Activated T-helper 2 cell treated with anti-CD3 and anti-CD28 coated beads, Interferon-gamma antibody, Interleukin-2, Interleukin-4, amounts not matched to agents 10 μg/mL and 5 μg/mL and 100 μg/mL, durations not matched to agents 14 hours and 24 hours and 36 hours (primary cell): Measurements from ENCODE around the gene RNLS. TPM values are rescaled to one million over a fixed set of nuclear protein-coding genes. Genes with fewer than 3 reads are reported as not detected.

Experiments used
- DNase-seq: peaks from one replicate; pipeline ENCODE4 v3.0.0; 2021; ENCODE audit warnings: low spot score
- H3K27ac Mint-ChIP-seq: one replicate; pipeline ENCODE4 v1.8.0; 2021; ENCODE audit warnings: mixed read lengths
- H3K27me3 Mint-ChIP-seq: one replicate; pipeline ENCODE4 v1.8.0; 2021; ENCODE audit warnings: low read depth, mixed read lengths
- H3K36me3 Mint-ChIP-seq: one replicate; pipeline ENCODE4 v1.8.0; 2021; ENCODE audit warnings: low read depth, mixed read lengths
- H3K4me1 Mint-ChIP-seq: one replicate; pipeline ENCODE4 v1.8.0; 2021; ENCODE audit warnings: low read depth, mixed read lengths
- H3K4me3 Mint-ChIP-seq: one replicate; pipeline ENCODE4 v1.8.0; 2021; ENCODE audit warnings: low read depth, mild to moderate bottlenecking, moderate library complexity, mixed read lengths
- H3K9me3 Mint-ChIP-seq: one replicate; pipeline ENCODE4 v1.8.0; 2021; ENCODE audit warnings: mixed read lengths
- intact Hi-C: fragments of 100-400 bp; cut with micrococcal nuclease; formaldehyde crosslinking; loops from one replicate; pipeline ENCODE4 v1.15.1; 2023
- total RNA-seq: library from RNA; stranded (reverse); gene quantifications from 2 replicates; pipeline ENCODE4 v1.2.3, GENCODE V29; 2022

Gene RNLS
- total RNA-seq, 1 donor from 2014 or later: 1.6 TPM

DNA sequence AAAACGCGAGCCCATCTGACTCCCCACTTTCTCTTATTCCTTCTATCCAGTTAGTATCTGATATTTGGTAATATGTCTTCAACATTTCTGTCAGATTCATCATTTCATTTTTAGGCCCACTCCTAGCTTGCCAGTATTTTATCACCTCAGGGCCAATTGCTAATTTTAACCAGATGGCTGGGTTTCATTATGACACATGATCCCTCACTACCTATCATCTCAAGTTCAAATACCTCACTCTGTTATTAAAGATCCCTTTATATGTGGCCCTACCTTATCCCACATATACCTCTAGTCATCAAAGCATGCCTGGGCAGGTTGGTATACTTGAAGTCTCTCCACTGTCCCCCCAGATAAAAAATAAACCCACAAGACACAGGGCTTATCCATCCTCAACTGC is 104.9 kb downstream of the RNLS start:
- Mint-ChIP-seq H3K4me3 (no peak overlapping the region), H3K9me3 (peaks cover 5% of the 10 kb centered on the region), H3K4me1 (no peaks in the 10 kb centered on the region), H3K27me3 (peaks cover 17% of the 10 kb centered on the region), H3K36me3 (no peaks in the 10 kb centered on the region), H3K27ac (no peak overlapping the region)
- intact Hi-C loops: no loop called here
- no peak for DNase-seq

DNA sequence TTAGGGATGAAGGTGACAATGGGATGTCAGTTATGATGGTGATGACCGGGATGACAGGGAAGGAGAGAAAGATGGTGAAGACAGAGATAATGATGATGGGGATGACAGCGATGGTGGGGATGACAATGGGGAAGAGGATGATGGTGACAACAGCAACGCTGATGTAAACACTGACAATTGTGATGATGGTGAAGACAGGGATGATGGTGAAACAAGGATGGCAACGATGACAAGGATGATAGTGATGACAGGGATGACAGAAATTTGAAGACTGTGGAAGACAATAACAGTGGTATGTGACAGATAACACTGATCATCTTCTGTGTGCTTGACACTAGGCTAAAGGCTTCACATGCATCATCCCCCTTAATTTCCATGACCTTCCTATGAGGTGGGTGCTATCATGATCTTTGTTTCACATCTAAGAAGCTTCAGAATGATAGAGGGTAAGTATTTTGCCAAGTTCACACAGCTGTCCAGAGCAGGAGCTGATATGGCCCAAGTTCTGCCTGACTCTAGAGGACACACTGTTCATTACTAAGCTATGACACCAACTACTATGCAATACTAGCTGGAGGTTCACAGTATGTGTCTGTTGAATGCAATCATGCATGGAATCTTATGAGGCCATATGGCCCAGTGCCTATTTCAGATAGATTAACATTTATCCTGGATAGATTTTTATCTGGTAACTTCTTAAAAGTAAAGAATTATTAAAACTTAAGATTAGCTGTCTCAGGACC is 105.6 kb downstream of the RNLS start:
- H3K9me3 Mint-ChIP-seq: peaks cover 5% of the 10 kb centered on the region
- intact Hi-C loops: no loop called here
- no peak overlapping the region for H3K4me3 Mint-ChIP-seq

DNA sequence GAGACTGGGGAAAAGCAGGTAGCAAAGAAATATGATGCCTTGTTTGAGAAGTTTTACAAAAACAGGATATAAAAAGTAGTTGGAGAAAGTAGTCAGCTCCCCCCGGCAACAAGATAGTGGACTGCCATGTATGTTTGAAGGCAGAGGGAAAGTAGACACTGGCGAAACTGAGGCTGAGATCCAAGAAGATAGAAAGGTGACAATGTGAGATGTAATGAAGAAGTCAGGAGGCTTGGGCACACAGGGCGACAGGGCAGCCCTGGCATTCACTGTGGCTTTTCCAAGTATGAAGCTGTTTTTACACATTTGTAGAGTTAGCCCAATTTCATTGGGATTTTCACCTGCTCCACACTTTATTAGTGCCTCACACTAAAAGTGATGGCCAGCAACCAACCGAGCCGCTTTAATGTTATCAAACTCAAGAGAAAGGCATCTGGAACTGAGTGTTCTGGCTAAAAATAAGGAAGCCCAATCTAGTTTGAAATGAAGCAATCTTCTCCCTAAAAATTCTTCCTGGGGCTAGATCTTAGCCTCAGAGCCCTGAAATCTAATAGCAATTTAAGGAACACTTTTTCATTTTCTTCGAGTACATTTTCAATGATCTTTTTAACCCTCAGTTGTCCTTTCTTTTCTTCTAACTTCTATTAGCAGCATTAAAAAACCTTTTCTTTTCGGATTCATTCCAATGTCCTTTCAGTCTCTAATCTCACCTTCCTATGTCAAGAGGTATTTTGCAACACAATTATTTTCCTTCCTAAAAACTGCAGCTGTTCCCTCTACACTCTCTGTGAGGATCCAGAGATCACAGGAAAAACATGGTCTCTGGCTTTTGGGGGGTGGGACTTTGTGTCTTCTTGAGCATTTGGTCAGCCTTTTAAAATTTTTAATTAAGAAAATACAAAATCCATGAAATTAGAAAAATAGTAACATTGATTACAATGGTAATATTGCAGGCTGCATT is 108.0 kb downstream of the RNLS start:
- intact Hi-C loops: no loop called here
- DNase-seq: no peak
- Mint-ChIP-seq H3K27me3 (peaks cover 7% of the 10 kb centered on the region), H3K4me3 (no peak overlapping the region), H3K27ac (no peak overlapping the region), H3K9me3 (no peaks in the 10 kb centered on the region), H3K4me1 (no peaks in the 10 kb centered on the region), H3K36me3 (no peaks in the 10 kb centered on the region)

More for the DNA sequence above, 105.6 kb downstream of the RNLS start:
- Mint-ChIP-seq H3K27me3 (peaks cover 13% of the 10 kb centered on the region), H3K4me1 (no peaks in the 10 kb centered on the region), H3K27ac (no peak overlapping the region), H3K36me3 (no peaks in the 10 kb centered on the region)
- no peak for DNase-seq

DNA sequence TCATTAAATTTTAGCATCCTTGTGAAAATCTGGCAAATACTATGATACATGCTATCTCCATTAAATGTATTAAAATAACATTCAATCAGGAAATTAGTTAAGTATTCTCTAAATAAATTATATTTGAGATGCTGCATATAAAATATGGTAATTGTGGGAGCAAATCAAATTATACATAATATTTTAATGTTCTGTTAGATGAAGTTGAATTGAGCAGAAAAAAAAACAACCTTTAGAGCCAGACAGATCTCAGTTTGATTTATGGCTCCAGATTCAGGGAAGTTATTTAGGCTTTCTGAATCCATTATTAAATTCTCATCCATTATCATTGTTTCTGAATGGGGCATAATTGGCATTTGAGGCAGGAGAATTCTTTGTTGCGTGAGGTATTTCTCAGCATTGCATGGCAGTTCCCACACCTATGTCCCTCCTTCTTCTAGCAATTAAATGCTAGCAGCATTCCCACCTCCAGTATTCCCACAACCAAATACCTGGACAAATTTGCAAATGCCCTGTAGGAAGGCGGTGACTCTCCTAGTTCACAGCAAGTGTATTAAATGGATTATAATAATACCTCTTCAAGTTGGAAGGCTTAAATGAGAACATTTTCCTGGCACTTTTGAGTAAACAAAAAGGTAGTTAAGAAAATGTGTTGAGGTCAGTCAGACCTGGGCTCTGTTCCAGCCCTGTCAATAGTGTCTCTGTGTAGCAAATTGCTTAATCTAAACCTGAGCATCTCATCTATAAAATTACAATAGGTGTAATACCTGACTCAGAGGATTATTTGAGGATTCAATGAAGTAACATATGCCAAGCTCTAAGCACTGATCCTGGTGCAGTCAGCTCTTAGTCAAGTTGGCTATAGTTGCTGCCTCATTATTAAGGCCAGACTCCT is 108.9 kb downstream of the RNLS start:
- Mint-ChIP-seq H3K27me3 (peaks cover 9% of the 10 kb centered on the region), H3K4me3 (no peak overlapping the region), H3K36me3 (no peaks in the 10 kb centered on the region), H3K27ac (no peak overlapping the region), H3K9me3 (no peaks in the 10 kb centered on the region), H3K4me1 (no peaks in the 10 kb centered on the region)
- DNase-seq: no peak
- intact Hi-C loops: no loop called here

DNA sequence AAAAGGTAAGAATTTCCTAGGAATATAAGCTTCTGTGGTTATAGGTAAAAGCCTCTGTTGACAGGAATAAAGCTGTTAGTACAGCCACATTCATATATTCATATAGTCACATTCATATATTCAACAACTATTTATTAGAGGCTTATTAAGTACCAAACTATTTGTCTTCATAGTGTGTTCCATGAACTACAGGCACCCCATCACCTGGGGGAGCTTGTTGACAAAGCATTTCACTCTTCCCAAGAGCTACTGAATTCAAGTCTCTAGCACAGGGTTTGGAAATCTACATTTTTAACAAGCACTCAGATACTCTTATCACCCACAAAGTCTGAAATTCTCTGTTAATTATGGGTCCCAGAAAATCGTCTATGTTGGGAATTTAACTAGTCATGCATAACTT is 110.6 kb downstream of the RNLS start:
- intact Hi-C loops: no loop called here
- H3K27ac Mint-ChIP-seq: no peak overlapping the region
- H3K36me3 Mint-ChIP-seq: no peaks in the 10 kb centered on the region
- H3K4me3 Mint-ChIP-seq: no peak overlapping the region
- no peak for DNase-seq
- H3K27me3 Mint-ChIP-seq: peaks cover 9% of the 10 kb centered on the region
- no peaks in the 10 kb centered on the region for H3K4me1 Mint-ChIP-seq
- H3K9me3 Mint-ChIP-seq: no peaks in the 10 kb centered on the region

DNA sequence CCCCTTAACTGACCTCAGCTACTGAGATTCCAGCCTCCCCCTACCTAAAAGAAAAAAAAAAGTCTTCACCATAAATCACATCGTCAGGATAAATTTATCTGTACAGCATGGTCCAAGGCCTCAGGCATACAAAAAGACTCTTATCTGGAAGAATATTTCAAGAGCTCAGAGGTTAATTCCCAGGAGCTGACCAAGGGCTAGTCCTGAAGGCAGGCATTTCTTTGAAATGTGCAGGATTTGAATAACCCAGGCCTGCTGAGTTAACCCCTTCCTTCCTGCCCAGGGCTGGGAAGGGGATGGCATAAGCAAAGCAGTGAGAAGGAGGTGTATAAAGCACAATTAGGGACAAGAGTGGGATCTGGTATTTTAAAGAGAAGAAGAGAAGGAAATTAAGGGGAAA is 111.2 kb downstream of the RNLS start:
- DNase-seq: no peak
- no peak overlapping the region for H3K4me3 Mint-ChIP-seq
- H3K27me3 Mint-ChIP-seq: peaks cover 9% of the 10 kb centered on the region
- H3K9me3 Mint-ChIP-seq: no peaks in the 10 kb centered on the region
- no peak overlapping the region for H3K27ac Mint-ChIP-seq
- intact Hi-C loops: no loop called here
- H3K4me1 Mint-ChIP-seq: no peaks in the 10 kb centered on the region
- H3K36me3 Mint-ChIP-seq: no peaks in the 10 kb centered on the region

DNA sequence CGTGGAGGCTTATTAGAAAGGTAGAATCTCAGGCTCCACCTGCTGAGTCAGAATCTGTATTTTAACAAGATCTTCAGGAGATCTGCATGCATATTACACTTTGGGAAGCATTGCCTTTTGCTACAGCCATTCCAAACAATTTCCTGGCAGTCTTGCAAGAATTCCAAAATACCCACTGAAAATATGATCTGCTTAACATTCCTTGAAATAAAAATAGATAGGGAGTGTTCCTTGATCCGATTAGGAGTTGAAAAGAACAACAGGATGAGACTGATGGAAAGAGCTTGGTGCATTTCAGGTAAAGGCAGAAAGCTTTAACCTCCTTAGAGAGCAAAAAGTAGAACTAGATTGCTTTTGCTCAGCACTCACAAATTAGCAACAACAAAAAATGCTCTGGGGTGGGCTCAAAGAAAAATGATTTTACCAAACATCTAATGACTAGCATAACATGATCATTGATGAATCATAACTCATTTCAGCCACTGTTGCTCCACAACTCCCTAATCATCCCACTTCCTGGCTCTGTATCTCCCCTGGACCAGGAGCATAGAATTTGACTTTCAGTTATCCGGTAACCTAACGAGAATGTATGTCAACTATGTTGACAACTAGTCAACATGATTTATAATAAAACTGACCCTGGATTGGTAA is 115.2 kb downstream of the RNLS start:
- Mint-ChIP-seq H3K36me3 (no peaks in the 10 kb centered on the region), H3K4me3 (no peak overlapping the region), H3K9me3 (no peaks in the 10 kb centered on the region), H3K27ac (no peak overlapping the region), H3K27me3 (peaks cover 14% of the 10 kb centered on the region), H3K4me1 (no peaks in the 10 kb centered on the region)
- DNase-seq: no peak
- intact Hi-C loops: no loop called here

DNA sequence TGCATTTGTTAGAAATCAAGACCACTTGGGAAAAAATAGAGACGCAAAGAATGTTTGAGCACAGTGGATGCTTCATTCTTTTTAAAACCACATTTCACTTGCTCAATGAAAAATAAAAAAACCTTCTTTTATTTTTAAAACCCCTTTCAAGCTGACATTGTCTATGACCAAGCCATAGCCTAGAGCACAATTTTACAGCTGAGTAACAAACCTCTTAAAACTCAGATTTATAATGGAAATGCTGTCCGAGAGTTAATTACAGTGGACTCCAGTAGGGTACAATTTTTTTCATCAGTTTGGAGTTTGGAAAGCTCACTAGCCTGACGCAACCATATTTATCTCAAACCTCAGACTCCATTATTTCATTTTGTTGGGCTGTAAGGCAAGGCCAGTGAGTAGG is 116.3 kb downstream of the RNLS start:
- no peak overlapping the region for H3K4me3 Mint-ChIP-seq
- peaks cover 22% of the 10 kb centered on the region for H3K27me3 Mint-ChIP-seq
- no peak overlapping the region for H3K27ac Mint-ChIP-seq
- intact Hi-C loops: no loop called here
- no peaks in the 10 kb centered on the region for H3K36me3 Mint-ChIP-seq
- no peak for DNase-seq
- H3K4me1 Mint-ChIP-seq: no peaks in the 10 kb centered on the region
- H3K9me3 Mint-ChIP-seq: no peaks in the 10 kb centered on the region

DNA sequence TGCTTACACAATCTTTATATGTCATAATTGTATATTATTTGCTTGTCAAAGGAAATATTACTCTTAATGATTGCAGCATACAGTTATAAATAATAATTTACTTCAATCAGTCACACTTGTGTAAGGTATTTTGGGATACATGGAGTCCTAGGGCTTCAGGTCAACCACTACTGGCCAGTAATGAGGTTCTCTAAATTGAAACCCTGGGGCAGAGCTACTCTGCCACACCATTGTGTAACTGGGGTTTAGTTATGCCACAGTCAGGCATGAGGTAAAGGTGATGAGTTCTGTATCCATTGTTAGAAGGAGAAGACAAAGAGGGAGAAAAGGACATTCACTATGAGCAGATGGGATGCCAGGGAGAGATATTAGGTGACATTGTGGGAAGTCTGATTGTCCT is 117.4 kb downstream of the RNLS start:
- Mint-ChIP-seq H3K27ac (no peak overlapping the region), H3K4me1 (no peaks in the 10 kb centered on the region), H3K27me3 (peaks cover 24% of the 10 kb centered on the region), H3K9me3 (no peaks in the 10 kb centered on the region), H3K36me3 (no peaks in the 10 kb centered on the region), H3K4me3 (no peak overlapping the region)
- intact Hi-C loops: no loop called here
- DNase-seq: no peak

DNA sequence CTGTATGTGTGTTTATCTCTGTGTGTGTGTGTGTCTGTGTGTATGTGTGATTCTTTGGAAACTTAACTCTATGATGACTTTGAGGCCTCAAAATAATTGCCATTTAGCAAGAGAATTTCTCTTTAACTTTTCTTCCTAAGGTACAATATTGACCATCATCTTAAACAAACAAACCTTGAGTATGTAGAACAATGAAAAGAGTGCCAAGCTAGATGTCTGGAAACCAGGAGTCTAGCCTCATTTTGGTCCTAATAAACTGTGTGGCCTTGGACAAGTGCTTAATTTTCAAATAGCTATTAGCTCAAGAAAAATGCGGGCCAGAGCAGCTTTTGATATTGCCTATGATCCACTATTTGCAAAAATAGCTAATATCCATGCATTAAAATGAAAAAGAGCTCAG is 119.3 kb downstream of the RNLS start:
- DNase-seq: no peak
- Mint-ChIP-seq H3K4me1 (no peaks in the 10 kb centered on the region), H3K27ac (no peak overlapping the region), H3K36me3 (no peaks in the 10 kb centered on the region), H3K9me3 (no peaks in the 10 kb centered on the region), H3K4me3 (no peak overlapping the region), H3K27me3 (peaks cover 33% of the 10 kb centered on the region)
- intact Hi-C loops: no loop called here

DNA sequence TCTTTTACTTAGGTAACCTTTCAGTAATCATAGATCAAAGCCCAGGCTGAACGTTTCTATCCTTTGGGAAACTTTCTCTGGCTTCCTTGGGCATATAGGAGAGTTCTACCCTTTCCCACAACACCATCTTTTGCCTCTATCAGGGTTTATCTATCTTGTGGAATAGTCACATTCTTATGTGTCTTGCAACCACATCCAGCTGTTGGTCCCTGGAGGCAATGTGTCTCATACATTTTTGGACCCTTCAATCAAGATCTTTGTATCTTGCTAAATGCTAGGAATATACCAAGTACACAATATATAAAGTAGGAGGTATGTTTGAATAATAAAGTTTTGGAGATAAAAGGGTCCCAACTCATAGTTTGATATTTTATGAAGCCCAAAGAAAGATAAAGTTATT is 121.7 kb downstream of the RNLS start:
- H3K9me3 Mint-ChIP-seq: no peaks in the 10 kb centered on the region
- intact Hi-C loops: no loop called here
- no peaks in the 10 kb centered on the region for H3K4me1 Mint-ChIP-seq
- no peak overlapping the region for H3K4me3 Mint-ChIP-seq
- peaks cover 40% of the 10 kb centered on the region for H3K27me3 Mint-ChIP-seq
- H3K27ac Mint-ChIP-seq: no peak overlapping the region
- no peak for DNase-seq
- H3K36me3 Mint-ChIP-seq: no peaks in the 10 kb centered on the region

DNA sequence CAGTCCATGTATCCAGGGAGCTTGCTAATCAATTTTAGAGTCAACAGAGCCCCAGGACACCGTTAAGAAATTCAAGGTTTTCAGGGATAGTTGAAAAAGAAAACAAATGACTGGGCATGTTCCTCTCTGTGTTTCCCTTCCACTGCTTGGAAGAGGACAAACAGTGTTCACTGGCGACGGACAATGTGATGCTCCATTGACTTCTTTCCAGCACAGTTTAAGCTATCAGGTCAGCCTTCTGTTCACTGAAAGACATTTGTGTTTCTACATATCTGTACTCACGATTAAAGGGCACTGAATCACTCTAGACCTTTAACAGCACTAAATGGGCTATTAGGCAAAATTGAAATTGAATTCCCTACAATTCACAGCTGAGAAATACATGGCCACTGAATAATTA is 123.6 kb downstream of the RNLS start:
- no peak for DNase-seq
- no peaks in the 10 kb centered on the region for H3K36me3 Mint-ChIP-seq
- no peaks in the 10 kb centered on the region for H3K9me3 Mint-ChIP-seq
- no peak overlapping the region for H3K4me3 Mint-ChIP-seq
- no peaks in the 10 kb centered on the region for H3K4me1 Mint-ChIP-seq
- intact Hi-C loops: no loop called here
- H3K27ac Mint-ChIP-seq: no peak overlapping the region
- H3K27me3 Mint-ChIP-seq: peaks cover 34% of the 10 kb centered on the region
